Mucosa of descending colon (tissue), 3 donors: Measurements from ENCODE around the gene ODAD2. TPM values are rescaled to one million over a fixed set of nuclear protein-coding genes. Genes with fewer than 3 reads are reported as not detected.

Source experiments
- ATAC-seq: fragments of 200-7000 bp; cut with Tn5 transposase; one replicate; pipeline ENCODE4 v1.9.1; 2020; ENCODE audit warnings: mild to moderate bottlenecking, moderate library complexity
- DNase-seq, 3 donors: peaks; one replicate each; pipeline ENCODE4 v3.0.0-alpha.2; 2020
- H3K36me3 ChIP-seq: fragments of 200-600 bp; one replicate; pipeline ENCODE4 v1.8.0; 2021; ENCODE audit warnings: low read depth, mild to moderate bottlenecking
- H3K4me1 ChIP-seq: fragments of 200-600 bp; one replicate; pipeline ENCODE4 v1.8.0; 2021; ENCODE audit warnings: low read depth, mild to moderate bottlenecking
- H3K4me3 ChIP-seq: fragments of 200-600 bp; one replicate; pipeline ENCODE4 v1.8.0; 2021; ENCODE audit warnings: mild to moderate bottlenecking
- H3K9me3 ChIP-seq: fragments of 200-600 bp; one replicate; pipeline ENCODE4 v1.8.0; 2021; ENCODE audit warnings: mild to moderate bottlenecking
- intact Hi-C, 2 donors: fragments of 100-400 bp; cut with DNase I in 1 of 2; cut with micrococcal nuclease in 1 of 2; formaldehyde crosslinking; loops; one replicate each; pipeline versions ENCODE4 v1.11.0 to v1.11.1; 2022; cut with DNase I, micrococcal nuclease
- total RNA-seq, 3 donors: library from RNA; stranded (reverse); fragmentation: NEBNext Ultra II Directional in 2 of 3; extraction: Animal tissue kit (Norgen Biotek cat#: 25700) in 2 of 3; gene quantifications; one replicate each; pipeline versions ENCODE4 v1.2.1 to v1.2.4, GENCODE V29; 2021 to 2023
- TF ChIP-seq, protein P1 (sequence below): fragments of 200-600 bp; IDR thresholded peaks from one replicate; pipeline ENCODE4 v1.8.0; 2022; ENCODE audit warnings: antibody characterized with exemption, mild to moderate bottlenecking
- donor health status: DM: no; HTN: no; CAD: no; lungs with moderate emphysema.
- donor health status: DM: no; HTN: no; CAD: no.
- donor health status: DM: no; HTN: yes; CAD: no.

Gene ODAD2
- total RNA-seq, 3 donors from 2014 or later, result 0.31 to 1.1 (median 0.46) TPM

DNA sequence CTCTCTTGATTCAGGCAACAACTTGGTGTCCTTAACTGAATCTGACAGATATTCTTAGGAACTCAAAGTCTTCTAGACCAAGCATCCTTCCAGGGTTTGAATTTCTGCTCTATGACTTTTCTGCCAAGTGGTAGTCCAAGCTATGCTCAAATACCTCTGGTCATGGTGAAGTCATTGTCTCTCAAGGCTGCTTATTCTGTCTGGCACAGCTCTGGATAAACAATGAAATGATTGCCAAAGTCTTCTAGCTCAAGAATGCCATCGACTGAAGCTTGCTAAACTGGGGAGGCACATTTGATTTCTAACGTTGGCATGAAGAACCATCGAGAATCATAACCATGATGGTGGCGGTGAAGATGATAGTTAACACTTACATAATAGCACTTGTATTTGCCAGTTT is 137.1 kb downstream of the ODAD2 start:
- TF ChIP-seq, protein P1, sequence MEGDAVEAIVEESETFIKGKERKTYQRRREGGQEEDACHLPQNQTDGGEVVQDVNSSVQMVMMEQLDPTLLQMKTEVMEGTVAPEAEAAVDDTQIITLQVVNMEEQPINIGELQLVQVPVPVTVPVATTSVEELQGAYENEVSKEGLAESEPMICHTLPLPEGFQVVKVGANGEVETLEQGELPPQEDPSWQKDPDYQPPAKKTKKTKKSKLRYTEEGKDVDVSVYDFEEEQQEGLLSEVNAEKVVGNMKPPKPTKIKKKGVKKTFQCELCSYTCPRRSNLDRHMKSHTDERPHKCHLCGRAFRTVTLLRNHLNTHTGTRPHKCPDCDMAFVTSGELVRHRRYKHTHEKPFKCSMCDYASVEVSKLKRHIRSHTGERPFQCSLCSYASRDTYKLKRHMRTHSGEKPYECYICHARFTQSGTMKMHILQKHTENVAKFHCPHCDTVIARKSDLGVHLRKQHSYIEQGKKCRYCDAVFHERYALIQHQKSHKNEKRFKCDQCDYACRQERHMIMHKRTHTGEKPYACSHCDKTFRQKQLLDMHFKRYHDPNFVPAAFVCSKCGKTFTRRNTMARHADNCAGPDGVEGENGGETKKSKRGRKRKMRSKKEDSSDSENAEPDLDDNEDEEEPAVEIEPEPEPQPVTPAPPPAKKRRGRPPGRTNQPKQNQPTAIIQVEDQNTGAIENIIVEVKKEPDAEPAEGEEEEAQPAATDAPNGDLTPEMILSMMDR, result no peak
- intact Hi-C loops, result no loop called here
- no peaks in the 10 kb centered on the region for H3K36me3 ChIP-seq
- H3K4me1 ChIP-seq, result no peaks in the 10 kb centered on the region
- ATAC-seq (no peak), DNase-seq (no peak)
- no peaks in the 10 kb centered on the region for H3K9me3 ChIP-seq
- no peak overlapping the region for H3K4me3 ChIP-seq

- DNase-seq, result no peak
- Histone ChIP-seq H3K4me3 (no peak overlapping the region), H3K4me1 (no peaks in the 10 kb centered on the region), H3K9me3 (no peaks in the 10 kb centered on the region), H3K36me3 (no peaks in the 10 kb centered on the region)
- intact Hi-C loops, result no loop called here
- TF ChIP-seq, protein P1, result no peak
- ATAC-seq, result no peak
These were observed 141.3 kb downstream of the ODAD2 start for GRCh38 chr10:27857616-27858015.

DNA sequence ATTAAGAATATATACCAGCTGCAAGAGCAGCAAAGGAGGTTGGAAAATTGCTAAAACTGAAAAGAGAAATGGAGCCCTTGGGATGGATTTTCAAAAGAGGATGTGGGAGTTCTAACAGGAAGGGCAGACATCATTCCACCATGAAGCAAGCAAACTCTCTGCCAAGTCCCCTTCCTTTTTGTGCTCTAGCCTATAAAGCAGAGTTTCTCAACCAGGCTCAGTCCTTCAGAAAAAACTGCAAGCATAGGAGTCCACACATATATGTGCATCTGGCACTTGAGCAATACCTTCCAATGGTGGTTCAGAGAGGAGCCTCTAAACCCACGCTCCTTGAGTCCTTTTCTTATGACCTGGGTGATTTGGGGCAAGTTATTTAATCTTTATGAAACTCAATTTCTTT is 154.7 kb downstream of the ODAD2 start:
- H3K36me3 ChIP-seq, result no peaks in the 10 kb centered on the region
- TF ChIP-seq, protein P1, result no peak
- DNase-seq (no peak), ATAC-seq (peak; percentile 25)
- no peaks in the 10 kb centered on the region for H3K4me1 ChIP-seq
- peaks cover 5% of the 10 kb centered on the region for H3K9me3 ChIP-seq
- no peak overlapping the region for H3K4me3 ChIP-seq
- intact Hi-C loops, result no loop called here

- Histone ChIP-seq H3K36me3 (no peaks in the 10 kb centered on the region), H3K9me3 (no peaks in the 10 kb centered on the region), H3K4me3 (no peak overlapping the region), H3K4me1 (no peaks in the 10 kb centered on the region)
- DNase-seq, result no peak
- intact Hi-C loops, result no loop called here
- ATAC-seq, result no peak
- TF ChIP-seq, protein P1, result no peak
These were observed 160.0 kb downstream of the ODAD2 start for GRCh38 chr10:27838901-27839300.

- DNase-seq (no peak), ATAC-seq (no peak)
- Histone ChIP-seq H3K4me1 (no peaks in the 10 kb centered on the region), H3K9me3 (no peaks in the 10 kb centered on the region), H3K36me3 (no peaks in the 10 kb centered on the region), H3K4me3 (no peak overlapping the region)
- intact Hi-C loops, result no loop called here
- TF ChIP-seq, protein P1, result no peak
These were observed 160.5 kb downstream of the ODAD2 start for GRCh38 chr10:27838361-27838760.

DNA sequence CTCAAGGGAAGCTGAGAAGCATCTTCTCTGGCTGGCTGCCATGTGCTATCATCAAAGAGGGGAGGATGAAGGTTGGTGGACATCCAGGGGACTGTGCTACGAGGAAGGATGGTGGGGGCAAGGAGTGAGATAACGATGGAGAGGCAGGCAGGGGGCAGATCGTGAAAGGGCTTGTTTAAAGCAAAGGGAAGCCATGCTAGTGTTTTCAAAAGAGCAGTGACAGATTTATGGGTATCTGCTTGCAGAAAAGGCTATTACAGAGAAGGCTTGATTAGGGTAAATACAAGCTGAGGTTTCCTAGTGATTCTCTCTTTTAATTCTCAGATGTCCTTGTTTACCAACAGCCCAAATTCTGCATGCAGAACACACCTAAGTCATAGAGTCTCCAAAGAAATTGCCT is 164.4 kb downstream of the ODAD2 start:
- no peak for ATAC-seq

More for the DNA sequence above, 164.4 kb downstream of the ODAD2 start:
- Histone ChIP-seq H3K4me3 (no peak overlapping the region), H3K4me1 (no peaks in the 10 kb centered on the region), H3K36me3 (no peaks in the 10 kb centered on the region), H3K9me3 (no peaks in the 10 kb centered on the region)
- DNase-seq, result no peak
- TF ChIP-seq, protein P1, result no peak
- intact Hi-C loops, result no loop called here
